HG03558 (cell line): ENCODE data around the gene PER1.
A peak's percentile ranks its signal among the peaks of the same experiment; 100 is the strongest.
"Not testable (repeated sequence)": the region's sequence is repeated elsewhere in the genome, so short reads cannot be mapped to it uniquely, and the experiment has no call there.

Source experiments
- ATAC-seq: cut with Tn5 transposase; IDR thresholded peaks from one replicate; pipeline ENCODE4 v1.9.1; 2021; ENCODE audit warnings: moderate number of reproducible peaks; ENCODE audit not compliant: unreplicated experiment; ENCODE audit errors: extremely low read depth

PER1 gene

DNA sequence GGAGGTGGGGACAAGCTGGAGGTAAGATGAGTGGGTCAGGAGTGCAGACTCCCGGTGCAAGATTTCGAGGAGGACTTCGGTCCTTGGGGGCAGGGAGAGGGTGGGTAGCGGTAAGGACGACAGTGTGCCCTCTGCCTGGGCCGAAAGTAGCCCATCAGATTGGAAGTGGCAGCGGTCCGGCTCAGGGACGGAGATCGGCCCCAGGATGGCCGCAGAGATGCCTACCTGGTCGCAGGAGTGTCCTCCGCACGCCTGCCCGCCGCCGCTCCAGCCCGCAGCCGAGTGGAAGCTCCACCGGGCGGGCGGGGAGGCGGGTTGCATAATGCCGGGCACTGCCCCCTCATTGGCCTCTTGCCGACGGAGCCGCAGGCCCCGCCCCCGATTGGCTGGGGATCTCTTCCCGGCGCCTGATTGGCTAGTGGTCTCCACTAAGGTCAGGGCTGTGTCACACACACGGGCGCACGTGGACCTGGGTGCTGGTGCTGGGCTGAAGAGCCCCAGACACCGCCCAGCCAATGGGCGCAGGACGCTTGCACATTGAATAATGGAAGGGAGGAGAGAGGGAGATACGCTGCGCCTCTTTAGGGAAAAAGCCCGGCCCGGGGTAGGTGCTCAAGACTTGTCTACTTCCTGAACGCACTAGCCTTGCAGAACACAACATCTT lies at the start of gene PER1:
PER1 (minus strand) TSS at position 293 of the 664 bp plus-strand sequence. CDS start 1,698 bp downstream, outside the sequence.
- no peak for ATAC-seq

DNA sequence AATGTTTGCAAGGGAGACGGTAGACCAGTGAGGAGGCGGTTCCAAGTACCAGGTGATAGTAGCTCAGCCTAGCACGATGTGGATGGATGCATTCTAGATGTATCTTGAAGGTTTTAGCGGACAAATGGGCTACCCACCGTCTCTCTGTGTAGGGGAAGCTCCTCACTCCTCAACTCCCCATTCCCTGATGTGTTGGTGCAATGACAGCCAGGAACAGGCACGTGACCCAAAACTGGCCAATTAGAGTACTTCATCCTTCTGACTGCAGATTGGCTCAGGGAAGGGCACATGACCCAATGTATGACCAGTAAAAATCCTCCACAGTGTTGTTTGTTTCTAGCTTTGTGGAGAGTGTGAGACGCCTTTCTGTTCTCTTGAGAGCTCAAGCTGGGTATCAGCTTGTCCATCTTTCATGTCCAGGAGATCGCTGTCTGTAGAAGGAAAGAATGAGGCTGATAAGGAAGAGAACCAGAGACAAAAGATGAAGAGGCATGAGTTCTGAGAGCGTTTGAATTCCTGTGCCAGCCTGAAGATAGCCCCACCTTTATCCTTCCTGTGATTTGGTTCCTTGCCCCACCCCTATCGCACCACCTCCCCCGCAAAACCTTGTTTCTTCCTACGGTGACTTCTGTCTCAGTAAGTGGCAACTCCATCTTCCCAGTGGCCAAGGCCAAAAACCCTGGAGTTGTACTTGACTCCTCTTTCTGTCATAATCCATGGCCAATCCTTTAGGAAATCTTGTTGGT lies 40.0 kb upstream of the PER1 start:
- no peak for ATAC-seq

GRCh38 chr17:8190506-8190905 lies 38.3 kb upstream of the PER1 start:
- no peak for ATAC-seq

GRCh38 chr17:8189711-8190477 lies 37.7 kb upstream of the PER1 start, which contains the start of gene BORCS6:
TSS of gene BORCS6 (minus strand) at chr17:8190180. CDS start at chr17:8190140, 40 bp downstream.
- ATAC-seq, result peak; percentile 42

DNA sequence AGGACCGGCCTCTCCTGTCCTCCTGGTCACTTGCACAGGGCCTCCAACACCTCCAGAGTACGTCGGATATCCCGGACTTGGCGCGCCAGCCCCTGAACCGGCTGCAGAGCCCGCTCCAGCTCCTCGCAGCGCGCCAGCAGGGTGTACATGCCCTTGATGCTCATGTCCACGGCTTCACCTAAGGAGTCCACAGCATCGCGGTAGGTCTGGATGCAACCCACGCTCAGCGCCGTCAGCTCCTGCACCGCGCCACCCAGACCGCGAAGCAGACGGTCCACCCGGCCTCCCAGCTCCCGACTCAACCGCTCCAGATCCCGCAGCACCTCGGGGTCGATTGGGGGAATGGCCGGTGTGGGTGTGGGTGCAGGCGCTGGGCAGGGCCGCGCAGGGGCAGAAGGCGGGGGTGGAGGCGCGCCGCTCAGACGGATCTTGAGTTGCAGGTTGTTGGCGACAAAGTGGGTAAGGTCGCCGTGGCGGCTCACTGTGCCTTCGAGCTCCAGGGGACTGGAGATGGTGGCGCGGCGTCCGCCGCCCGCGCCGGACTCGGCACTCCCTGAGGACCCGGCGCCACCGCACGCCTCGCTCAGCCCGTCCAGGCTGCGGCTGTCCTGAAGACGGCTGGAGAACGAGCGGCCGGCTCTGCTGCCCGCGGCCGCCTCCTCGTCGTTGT lies 37.0 kb upstream of the PER1 start:
- no peak for ATAC-seq

- no peak for ATAC-seq
Measured at GRCh38 chr17:8188263-8188839, 36.1 kb upstream of the PER1 start.

GRCh38 chr17:8187517-8188262 lies 35.5 kb upstream of the PER1 start:
- ATAC-seq, result no peak

GRCh38 chr17:8186787-8187516 lies 34.7 kb upstream of the PER1 start:
- no peak for ATAC-seq

- no peak for ATAC-seq
Measured at GRCh38 chr17:8186446-8186786, 34.2 kb upstream of the PER1 start.

DNA sequence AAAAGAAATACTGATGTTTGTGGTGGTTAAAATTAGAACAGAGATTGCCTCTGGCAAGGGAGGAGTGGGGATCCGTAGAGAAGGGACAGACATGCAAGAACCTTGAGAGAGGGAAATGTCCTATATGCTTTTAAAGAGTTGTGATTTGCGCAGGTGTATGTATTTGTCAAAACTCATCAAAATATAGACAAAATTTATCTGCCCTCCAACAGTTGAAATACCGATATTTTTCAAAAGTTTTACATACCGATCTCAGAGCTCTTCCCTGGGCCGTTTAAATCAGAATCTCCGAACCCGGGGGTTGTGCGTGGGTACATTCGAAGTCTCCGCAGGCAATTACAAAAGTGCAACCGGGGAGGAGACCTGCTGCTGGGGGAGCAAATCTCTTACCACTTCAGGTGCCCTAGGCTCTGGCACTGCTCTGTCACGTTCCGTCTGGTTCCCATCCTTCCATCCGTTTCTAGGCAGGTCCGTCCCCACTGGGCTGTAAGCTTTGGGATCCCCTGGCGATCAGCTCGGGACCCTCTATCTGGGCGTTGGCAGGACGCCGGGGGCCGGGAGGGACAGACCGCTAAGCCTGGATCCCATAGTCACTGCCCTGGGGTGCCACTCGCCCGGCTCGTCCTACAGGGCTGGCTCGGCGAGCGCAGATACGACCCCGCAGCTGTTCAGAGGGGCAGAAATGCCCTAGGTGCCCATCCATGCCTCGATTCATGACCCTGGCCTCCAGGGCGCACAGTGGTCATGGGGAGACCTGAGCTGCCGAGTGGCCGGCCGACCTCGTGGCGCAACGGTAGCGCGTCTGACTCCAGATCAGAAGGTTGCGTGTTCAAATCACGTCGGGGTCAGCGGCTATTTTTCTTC lies 33.6 kb upstream of the PER1 start:
- no peak for ATAC-seq

GRCh38 chr17:8176998-8177731 lies 25.0 kb upstream of the PER1 start:
- no peak for ATAC-seq

DNA sequence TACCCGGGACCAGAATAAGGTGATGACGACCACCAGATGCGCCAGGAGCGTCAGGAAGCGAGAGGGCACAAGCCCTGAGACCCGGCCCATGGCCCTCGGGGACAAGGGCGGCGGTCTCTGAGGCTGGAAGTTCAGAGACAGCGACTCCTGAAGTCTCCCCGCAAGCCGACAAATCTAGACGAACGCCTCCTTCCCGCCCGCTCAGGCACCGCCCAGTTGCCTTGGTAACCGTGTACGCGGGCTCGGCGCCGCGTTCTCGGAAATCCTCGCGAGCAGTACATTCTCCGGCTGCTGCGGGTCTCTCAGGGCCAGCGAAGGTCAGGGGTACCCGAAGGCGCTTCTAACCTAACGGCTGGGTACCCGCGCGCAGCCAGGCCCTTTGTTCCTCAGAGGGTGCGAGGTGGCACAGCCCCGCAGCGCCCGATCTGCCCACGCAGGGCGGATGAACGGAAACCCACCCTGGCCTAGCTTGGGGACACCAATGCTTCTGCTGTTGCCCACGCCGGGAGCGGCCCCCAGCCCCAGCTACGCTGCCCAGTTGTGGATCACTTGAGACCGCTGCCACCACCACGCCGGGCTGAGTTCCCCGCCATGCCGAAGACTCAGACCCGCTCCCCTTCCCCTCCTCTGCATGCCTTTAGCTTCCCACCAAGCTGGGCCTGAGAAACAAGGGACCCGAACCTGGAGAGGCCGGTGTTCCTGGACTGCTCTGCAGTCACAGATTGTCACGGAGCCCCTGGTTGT lies 24.2 kb upstream of the PER1 start, which contains the start of gene TMEM107:
TMEM107 (minus strand) TSS at position 184 of the 744 bp plus-strand sequence; CDS start at position 90, 94 bp downstream.
- ATAC-seq, result no peak

DNA sequence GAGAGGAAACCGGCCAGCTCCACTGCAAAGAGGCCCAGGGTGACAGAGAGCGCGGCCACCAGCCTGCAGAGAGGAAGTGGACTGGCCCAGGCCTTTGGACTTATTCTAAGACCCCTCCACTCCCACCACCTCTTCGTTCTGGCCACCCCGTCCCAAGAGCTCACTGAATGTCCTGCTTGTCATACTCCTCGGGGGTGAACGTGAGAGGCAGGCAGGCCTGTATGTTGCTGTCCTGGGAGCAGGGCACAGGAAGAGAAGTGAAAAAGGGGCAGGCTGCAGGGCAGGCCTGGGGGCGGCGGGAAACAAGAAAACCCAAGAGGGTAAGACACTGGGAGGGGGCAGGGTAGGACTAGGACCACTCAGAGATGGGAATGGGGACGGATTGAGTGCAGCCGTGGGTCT lies 23.6 kb upstream of the PER1 start:
- ATAC-seq, result no peak

DNA sequence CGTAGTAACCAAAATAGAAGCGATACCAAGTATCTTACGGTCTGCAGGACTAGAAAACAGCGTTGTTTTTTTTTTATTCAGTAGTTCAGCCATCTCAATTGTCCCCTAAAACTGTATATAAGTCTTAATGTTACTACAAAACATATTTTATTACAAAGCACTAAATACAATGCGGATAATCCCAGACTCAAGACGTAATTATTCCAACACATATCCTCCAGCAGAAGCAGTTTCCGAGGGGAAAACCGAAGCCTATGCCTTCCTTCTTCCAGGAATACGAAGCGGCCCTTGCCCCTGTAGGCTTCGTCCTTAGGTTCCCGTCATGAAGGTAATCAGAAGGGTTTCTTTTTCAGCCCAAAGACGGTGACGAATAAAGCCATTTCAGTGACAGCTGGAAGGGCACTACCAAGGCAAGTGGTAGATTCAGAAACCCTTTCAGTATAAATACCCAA lies 21.7 kb upstream of the PER1 start:
- no peak for ATAC-seq

DNA sequence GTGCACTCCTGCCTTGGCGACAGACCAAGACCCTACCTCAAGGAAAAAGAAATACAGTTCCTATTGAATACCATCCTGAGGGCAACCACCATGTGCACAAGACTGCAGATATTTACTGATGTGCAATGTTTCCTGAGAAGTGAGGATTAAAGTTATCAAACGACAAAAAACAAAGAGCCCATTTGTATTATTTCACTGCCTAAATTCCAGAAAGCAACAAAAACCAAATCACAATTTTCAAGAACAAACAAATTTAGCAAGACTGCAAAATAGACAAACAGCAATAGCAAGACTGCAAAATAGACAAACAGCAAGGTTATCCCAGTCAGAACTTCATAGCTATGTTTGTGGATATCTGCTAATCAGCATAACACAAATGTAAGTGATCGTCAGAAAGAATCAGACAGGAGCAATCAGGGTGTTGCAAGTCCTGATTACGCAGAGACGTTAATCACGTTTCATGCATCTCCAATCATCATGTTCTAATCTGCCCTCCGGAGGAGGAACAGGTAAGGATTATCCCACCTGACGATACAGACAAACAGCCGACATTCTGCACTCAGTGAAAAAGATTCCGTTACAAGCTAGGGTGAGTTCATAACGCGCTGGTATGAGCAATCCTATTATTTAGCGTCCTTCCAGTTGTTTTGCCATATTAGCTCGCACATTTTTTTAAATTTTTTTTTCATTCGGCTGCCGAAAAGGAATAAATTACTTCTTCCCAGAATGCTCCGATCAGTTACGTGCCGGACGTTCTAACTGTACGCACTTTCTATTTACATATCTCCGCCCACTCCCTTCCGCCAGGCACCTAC lies 21.1 kb upstream of the PER1 start:
- ATAC-seq, result peak; percentile 44

- not testable (repeated sequence) for ATAC-seq
Measured at GRCh38 chr17:8170186-8170585, 18.0 kb upstream of the PER1 start.
